GM12875 (cell line): Measurements from ENCODE around the gene TSPAN4.

Experiments used
- H3K4me3 ChIP-seq: one replicate; pipeline ENCODE4 v1.5.1; 2011; ENCODE audit warnings: low read depth, low read length, control low read depth
- TF ChIP-seq, protein P1 (sequence below): IDR thresholded peaks from 2 replicates; pipeline ENCODE4 v1.5.1; 2011; ENCODE audit warnings: low read depth, mild to moderate bottlenecking, control low read depth, inconsistent platforms, low read length, moderate library complexity, borderline replicate concordance; ENCODE audit not compliant: insufficient read depth

The TSPAN4 gene

DNA sequence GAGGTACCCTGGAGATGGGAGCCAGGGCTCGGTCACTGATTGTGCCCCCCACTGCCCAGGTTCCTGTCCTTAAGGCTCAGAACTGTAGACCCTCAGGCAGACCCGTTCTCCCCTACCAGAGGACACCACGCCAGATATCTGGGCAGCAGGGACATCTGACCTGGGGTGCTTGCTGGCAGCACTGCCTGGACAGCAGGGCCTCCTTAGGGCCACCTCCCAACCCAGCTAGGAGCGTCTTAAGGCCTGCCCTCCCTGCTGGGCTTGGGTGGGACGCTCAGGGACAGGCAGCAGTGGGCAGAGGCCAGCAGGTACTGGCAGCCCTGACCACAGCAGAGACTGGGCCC is 3.4 kb upstream of the TSPAN4 start:
- TF ChIP-seq, protein P1, sequence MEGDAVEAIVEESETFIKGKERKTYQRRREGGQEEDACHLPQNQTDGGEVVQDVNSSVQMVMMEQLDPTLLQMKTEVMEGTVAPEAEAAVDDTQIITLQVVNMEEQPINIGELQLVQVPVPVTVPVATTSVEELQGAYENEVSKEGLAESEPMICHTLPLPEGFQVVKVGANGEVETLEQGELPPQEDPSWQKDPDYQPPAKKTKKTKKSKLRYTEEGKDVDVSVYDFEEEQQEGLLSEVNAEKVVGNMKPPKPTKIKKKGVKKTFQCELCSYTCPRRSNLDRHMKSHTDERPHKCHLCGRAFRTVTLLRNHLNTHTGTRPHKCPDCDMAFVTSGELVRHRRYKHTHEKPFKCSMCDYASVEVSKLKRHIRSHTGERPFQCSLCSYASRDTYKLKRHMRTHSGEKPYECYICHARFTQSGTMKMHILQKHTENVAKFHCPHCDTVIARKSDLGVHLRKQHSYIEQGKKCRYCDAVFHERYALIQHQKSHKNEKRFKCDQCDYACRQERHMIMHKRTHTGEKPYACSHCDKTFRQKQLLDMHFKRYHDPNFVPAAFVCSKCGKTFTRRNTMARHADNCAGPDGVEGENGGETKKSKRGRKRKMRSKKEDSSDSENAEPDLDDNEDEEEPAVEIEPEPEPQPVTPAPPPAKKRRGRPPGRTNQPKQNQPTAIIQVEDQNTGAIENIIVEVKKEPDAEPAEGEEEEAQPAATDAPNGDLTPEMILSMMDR: no peak
- H3K4me3 ChIP-seq: no peak overlapping the region

DNA sequence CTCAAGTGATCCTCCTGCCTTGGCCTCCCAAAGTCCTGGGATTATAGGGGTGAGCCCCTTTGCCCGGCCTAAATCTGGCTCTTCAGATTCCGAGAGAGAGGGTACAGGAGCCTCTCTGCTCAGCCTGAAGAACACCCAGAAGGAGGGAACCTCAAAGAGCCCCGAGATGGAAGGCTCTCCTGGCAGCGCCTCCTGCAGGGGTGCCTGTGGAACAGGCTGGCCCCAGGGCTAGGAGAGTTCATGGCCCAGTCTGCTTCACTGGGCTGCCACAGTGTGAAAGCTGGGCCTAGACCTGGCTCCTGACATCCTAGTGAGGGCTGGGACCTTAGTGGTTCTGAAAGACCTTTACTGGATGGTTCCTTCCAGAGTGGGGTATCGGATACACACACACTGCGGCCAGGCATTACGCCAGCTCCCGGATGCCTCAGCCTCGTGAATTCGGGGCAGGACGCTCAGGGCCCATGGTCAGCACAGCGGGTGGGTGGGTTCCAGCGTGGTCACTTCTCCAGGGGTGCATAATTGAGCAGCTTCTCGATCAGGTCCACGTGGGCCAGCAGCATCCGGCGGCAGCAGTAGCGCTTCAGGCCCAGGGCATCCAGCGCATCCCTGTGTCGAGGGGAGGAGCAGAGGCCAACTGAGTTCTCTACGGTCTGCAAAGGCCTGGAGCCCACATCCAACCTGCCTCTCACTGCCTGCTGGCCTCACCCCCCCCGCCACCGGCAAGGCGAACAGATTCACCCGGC is 2.6 kb upstream of the TSPAN4 start:
- H3K4me3 ChIP-seq: no peak overlapping the region
- TF ChIP-seq, protein P1: peak; percentile 30; the same call in 1 of the 2 replicates

DNA sequence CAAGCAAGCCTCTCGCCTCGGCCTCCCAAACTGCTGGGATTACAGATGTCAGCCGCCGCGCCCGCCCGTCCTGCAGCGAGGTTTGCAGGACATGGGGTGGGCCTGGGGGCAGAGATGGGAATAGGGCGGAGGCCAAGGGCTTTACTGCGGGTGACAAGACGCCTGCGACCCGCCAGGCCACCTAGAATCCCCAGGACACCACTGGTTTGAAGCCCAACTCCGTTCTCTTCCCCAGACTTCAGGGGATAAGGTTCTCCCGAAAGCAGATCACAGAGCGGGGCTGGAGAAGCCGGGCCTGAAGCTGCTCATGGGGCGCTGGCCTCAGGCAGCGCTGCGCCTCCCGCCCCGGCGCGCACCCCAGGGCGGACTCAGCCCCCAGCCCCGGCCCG is 677 bp upstream of the TSPAN4 start:
- TF ChIP-seq, protein P1: no peak
- peak overlapping the region; percentile 97 for H3K4me3 ChIP-seq

- peak overlapping the region; percentile 97 for H3K4me3 ChIP-seq
- TF ChIP-seq, protein P1: peak; percentile 15; the same call in 1 of the 2 replicates
Measured at GRCh38 chr11:843086-843734, 558 bp downstream of the TSPAN4 start.

DNA sequence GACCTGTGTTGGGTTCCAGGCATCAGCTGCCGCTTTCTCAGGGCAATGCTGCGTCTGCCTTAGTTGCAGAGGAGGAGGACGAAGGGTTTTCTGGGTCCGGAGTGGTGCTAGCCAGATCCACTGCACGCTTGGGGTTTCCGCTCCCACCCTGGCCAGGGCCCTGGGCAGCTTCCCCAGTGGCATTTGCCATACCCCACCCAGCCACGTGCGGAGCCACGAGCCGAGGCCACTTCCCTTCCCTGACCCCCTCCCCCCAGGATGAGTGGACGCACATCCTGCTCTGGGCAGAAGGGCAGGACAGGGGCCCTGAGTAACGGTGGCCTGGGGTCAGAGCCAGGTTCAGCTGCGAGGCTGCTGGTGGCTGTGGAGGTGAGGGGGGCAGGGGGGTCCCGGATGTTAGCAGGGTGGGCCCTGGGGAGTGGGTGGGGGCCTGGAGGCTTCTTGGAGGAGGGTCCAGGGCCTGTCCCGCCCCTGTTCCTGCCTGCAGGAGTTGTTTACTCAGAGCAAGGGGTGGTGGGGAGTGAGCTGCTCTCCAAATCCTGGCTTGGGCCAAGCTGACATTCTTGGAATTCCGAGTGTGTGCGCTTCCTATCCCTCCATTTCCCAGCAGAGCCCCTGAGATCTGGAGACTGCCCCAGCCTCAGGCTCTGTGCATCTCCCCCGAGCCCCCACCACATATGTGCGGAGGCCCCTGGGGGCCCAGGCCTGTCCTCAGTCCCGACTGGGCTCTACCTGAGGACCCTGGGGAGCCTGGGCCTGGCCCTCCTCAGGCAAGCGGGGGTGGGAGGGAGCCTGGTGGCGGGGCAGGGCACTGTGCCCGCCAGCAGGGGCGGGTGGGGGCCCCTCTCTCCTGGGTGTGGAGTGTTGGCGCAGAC is 1.4 kb downstream of the TSPAN4 start:
- TF ChIP-seq, protein P1: no peak
- H3K4me3 ChIP-seq: no peak overlapping the region

DNA sequence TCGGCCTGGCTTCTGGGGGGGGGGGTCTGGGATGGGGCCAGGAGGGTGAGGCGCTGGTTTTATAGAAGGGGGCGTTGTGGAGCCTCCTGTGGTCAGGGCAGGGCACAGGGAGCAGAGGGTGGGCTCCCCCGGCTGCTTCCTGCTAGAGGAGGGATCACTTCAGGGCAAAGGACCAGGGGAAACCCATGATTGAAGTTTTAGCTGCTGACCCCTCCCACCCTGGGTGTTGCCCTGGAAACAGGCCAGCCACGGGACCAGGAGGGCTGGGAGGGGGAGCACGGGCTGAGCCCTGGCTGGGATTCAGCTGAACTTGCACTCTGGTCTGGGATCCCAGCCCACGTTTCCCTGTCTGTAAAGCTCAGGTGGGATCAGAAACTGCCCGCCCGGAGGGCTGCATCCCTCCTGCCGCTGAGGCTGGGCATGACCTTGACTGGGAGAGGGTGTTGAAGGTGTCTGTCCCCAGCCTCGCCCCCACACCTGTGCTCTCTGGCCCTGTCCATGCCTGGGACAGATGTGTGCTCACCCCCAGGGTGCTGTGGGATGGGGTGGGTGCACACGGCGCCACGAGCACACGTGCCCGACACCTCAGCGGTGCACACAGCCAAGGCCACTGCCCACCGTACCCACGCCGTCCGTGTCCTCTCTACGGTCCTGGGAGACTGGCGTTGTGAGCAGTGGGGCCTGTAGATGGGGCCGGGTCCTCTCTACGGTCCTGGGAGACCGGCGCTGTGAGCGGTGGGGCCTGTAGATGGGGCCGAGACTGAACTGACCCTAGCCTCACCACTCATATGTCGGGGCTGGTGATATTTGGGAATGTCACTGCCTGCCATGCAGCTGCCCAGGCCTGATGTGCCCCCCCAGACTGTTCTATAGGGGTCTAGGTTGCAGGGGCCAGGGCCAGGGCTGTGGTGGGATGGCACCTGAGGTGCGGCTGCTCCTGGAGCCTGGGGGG is 2.3 kb downstream of the TSPAN4 start:
- TF ChIP-seq, protein P1: no peak
- H3K4me3 ChIP-seq: no peak overlapping the region
